Measurements from ENCODE around the gene MFNG. TPM values are rescaled to one million over a fixed set of nuclear protein-coding genes. Genes with fewer than 3 reads are reported as not detected.
A peak's percentile ranks its signal among the peaks of the same experiment; 100 is the strongest.

Gene MFNG
- total and polyA plus RNA-seq, 3 donors from 2014 or later, result 7.5 to 8.2 (median 8.1) TPM

DNA sequence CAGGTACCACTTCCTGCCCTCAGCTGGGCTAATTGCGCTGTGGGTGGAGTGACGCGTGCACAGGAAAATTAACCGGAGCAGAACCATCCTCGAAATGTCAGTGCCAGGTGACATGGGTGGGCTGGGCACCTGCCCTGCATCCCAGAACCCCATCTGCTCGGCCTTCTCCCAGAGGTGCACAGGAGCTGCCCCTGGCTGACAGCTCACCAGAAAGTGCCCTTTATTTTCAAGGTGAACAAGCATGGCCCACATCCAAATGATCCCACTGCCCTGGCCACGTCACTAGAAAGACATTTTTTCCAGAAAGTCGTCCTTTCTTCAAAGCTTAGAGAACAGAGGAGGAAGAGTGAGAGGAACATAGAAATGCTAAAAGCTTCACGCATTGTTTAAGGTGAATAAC is 54.8 kb downstream of the MFNG start:
- no peaks in the 10 kb centered on the region for H3K36me3 ChIP-seq (ENCODE audit: low read depth, missing control alignments)
- H3K27ac ChIP-seq, result no peak overlapping the region
- H3K4me1 ChIP-seq, result peaks cover 5% of the 10 kb centered on the region
- no peak for DNase-seq
- no peak overlapping the region for H3K4me3 ChIP-seq
- TF ChIP-seq, protein P1, sequence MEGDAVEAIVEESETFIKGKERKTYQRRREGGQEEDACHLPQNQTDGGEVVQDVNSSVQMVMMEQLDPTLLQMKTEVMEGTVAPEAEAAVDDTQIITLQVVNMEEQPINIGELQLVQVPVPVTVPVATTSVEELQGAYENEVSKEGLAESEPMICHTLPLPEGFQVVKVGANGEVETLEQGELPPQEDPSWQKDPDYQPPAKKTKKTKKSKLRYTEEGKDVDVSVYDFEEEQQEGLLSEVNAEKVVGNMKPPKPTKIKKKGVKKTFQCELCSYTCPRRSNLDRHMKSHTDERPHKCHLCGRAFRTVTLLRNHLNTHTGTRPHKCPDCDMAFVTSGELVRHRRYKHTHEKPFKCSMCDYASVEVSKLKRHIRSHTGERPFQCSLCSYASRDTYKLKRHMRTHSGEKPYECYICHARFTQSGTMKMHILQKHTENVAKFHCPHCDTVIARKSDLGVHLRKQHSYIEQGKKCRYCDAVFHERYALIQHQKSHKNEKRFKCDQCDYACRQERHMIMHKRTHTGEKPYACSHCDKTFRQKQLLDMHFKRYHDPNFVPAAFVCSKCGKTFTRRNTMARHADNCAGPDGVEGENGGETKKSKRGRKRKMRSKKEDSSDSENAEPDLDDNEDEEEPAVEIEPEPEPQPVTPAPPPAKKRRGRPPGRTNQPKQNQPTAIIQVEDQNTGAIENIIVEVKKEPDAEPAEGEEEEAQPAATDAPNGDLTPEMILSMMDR (IDR thresholded peaks at IDR 0.05), result no peak
- TF ChIP-seq POLR2A (IDR thresholded peaks at IDR 0.05), result no peak
- intact Hi-C loops (cut with DNase I; ENCODE audit: low total_unique reads), result no loop called here
- H3K9me3 ChIP-seq, result no peaks in the 10 kb centered on the region
- WGBS, 2 donors, result 81 to 90% methylated on average over 9 of the region's 9 CpGs
- H3K27me3 ChIP-seq, result no peaks in the 10 kb centered on the region

DNA sequence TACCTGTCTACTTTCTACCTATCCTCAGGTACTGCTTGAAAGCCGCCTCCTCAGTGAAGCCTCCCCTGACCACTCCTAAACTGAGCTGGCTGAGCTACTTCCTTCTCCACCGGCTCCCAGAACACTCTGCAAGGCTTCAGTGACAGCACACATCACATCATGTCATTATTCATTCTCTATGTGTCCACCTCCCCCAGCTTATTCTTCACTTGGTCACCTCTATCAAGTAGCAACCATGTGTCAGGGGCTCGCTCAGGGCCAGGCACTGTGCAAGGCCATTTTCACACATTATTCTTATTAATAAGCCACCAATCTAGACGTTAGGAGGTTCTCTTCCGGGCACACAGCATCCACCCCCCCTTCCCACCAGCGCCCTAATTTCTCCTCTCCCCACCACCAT is 55.2 kb downstream of the MFNG start:
- H3K4me3 ChIP-seq, result no peak overlapping the region
- H3K27me3 ChIP-seq, result no peaks in the 10 kb centered on the region
- intact Hi-C loops (cut with DNase I; ENCODE audit: low total_unique reads), result no loop called here
- no peak overlapping the region for H3K27ac ChIP-seq
- DNase-seq, result no peak
- H3K4me1 ChIP-seq, result peaks cover 5% of the 10 kb centered on the region
- H3K9me3 ChIP-seq, result no peaks in the 10 kb centered on the region
- no peaks in the 10 kb centered on the region for H3K36me3 ChIP-seq (ENCODE audit: low read depth, missing control alignments)
- WGBS, 2 donors, result 75 to 77% methylated on average over 6 of the region's 6 CpGs
- no peak for TF ChIP-seq POLR2A (IDR thresholded peaks at IDR 0.05)
- TF ChIP-seq, protein P1 (IDR thresholded peaks at IDR 0.05), result no peak

DNA sequence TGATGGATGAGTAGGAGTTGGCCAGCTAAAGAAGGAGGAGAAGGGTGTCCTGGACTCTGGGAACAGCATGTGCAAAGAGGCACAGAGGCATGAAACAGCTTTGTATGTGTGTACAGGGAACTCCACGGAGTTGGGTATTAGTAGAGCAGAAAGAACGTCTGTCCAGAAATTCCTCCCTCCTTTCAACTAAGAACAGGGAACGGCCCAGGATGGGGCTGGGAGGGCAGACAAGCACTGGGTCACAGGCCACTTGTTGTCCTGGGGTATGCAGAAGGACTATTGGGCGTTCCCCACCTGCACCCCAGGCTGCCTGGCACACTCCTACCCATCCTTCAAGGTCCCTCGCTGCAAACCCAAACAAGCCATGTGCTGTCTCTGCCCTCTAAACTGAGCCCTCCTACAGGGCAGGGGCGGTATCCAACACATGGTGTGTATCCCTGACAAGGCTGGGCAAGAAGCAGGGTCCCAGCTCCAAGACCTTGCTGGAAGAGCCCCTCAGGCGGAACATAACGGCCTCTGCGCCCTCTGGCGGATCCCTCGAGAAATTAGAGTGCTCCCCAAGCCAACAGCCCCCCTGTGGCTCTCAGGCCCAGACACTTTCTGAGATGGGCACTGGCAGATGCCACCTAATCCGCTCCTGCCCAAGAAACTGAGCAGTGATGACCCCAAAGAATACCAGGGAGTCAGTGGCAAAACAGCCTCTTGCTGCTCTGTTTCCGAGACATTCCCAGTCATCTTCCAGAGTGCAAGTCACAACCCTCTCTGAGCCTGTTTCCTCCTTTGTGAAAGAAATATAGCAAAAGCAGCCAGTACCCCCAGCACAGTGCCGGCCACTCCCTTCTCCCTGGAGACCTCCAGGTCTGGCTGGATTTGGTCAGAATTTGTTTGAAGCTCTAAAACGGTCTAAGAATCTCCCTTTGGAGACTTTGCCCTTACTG is 57.3 kb downstream of the MFNG start:
- 41 to 53% methylated on average over 8 to 15 of the region's 15 CpGs for WGBS, 2 donors
- peak; percentile 38 for DNase-seq

DNA sequence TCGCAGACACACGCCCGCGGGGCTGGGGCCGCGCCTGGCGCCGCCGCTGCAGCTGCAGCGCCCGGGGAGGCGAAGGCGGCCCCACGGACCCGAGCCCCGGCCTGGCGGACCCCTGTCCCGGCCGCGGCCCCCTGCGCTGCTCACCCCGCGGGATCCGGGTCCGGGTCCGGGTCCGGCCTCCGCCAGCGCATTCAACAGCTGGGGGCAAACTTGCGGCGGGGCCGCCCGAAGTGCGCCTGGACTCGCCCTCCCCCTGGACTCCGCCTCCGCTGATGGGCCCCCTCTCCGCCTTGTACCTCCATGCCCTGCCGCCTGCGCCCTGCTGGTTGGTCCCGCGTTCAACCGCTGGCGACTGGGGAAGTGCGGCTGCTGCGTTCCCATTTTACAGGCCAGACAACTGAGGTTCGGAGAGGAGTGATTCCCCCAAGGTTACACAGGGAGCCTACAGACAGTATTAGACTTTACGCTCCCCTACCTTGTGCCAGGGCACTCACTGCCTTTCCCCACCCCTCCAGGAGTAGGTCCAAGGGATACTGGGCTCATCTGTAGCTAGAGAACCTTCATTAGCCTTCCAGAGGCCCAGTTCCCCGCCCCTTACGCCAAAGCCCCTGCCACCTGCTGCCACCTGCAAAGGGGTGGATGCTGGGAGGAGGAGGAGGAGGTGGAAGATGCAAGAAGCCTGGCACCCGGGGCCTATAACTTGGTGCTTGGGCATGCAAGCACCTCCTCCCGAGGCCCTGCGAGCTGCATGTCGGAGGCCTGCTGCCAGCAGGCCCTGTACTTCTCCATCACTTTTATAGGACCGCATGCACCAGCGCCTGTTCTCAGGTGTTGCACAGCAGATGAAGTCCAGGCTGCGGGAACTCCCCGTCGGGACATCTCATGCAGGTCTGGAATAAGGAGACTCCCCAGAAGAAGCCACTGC is 58.2 kb downstream of the MFNG start:
- DNase-seq, result no peak
- intact Hi-C loops (cut with DNase I; ENCODE audit: low total_unique reads), result loop anchor here (10.0 kb wide), 1 partner anchor 113 kb away; no protein-coding TSS in a partner anchor
- no peaks in the 10 kb centered on the region for H3K36me3 ChIP-seq (ENCODE audit: low read depth, missing control alignments)
- H3K27ac ChIP-seq, result no peak overlapping the region
- H3K4me1 ChIP-seq, result peaks cover 5% of the 10 kb centered on the region
- no peaks in the 10 kb centered on the region for H3K27me3 ChIP-seq
- WGBS, 2 donors, result 12 to 51% methylated on average over 7 to 58 of the region's 59 CpGs
- H3K9me3 ChIP-seq, result no peaks in the 10 kb centered on the region
- no peak for TF ChIP-seq POLR2A (IDR thresholded peaks at IDR 0.05)
- TF ChIP-seq, protein P1 (IDR thresholded peaks at IDR 0.05), result no peak
- H3K4me3 ChIP-seq, result peak overlapping the region in 1 of 2 donors; percentile 36

More for the DNA sequence above, 57.3 kb downstream of the MFNG start:
- Histone ChIP-seq H3K27ac (no peak overlapping the region), H3K9me3 (no peaks in the 10 kb centered on the region), H3K4me3 (no peak overlapping the region), H3K4me1 (peaks cover 5% of the 10 kb centered on the region), H3K27me3 (no peaks in the 10 kb centered on the region), H3K36me3 (ENCODE audit: low read depth, missing control alignments) (no peaks in the 10 kb centered on the region)
- intact Hi-C loops (cut with DNase I; ENCODE audit: low total_unique reads), result loop anchor here (10.0 kb wide), 1 partner anchor 114 kb away; no protein-coding TSS in a partner anchor
- TF ChIP-seq POLR2A (IDR thresholded peaks at IDR 0.05), result no peak
- TF ChIP-seq, protein P1 (IDR thresholded peaks at IDR 0.05), result peak; percentile 27 to 61 (median 33)
